Vagina (tissue), 2 donors: ENCODE data around the gene CRLF1. TPM values are rescaled to one million over a fixed set of nuclear protein-coding genes. Genes with fewer than 3 reads are reported as not detected.
"Not testable (repeated sequence)": the region's sequence is repeated elsewhere in the genome, so short reads cannot be mapped to it uniquely, and the experiment has no call there.

Source experiments
- DNase-seq, 2 donors: peaks; one replicate each; pipeline ENCODE4 v3.0.0-alpha.2; 2017; ENCODE audit errors: extremely low spot score in 2 of 2
- H3K27ac ChIP-seq: fragments of 200-600 bp; sonication (generic); one replicate; pipeline ENCODE4 v1.5.1; 2019
- H3K27me3 ChIP-seq: fragments of 200-600 bp; sonication (generic); one replicate; pipeline ENCODE4 v1.5.1; 2019
- H3K36me3 ChIP-seq, 2 donors: fragments of 200-600 bp; sonication (generic); one replicate each; pipeline ENCODE4 v1.5.1; 2017 to 2019
- H3K4me1 ChIP-seq: fragments of 200-600 bp; sonication (generic); one replicate; pipeline ENCODE4 v1.5.1; 2019
- H3K4me3 ChIP-seq, 2 donors: fragments of 200-600 bp; sonication (generic); 1 replicate in 1 of 2; 2 replicates in 1 of 2; pipeline ENCODE4 v1.5.1; 2016 to 2019
- H3K9me3 ChIP-seq: fragments of 200-600 bp; sonication (generic); one replicate; pipeline ENCODE4 v1.5.1; 2019
- POLR2A ChIP-seq, 2 donors: fragments of 450-650 bp; IDR thresholded peaks; one replicate each; pipeline ENCODE4 v1.6.1; 2017; ENCODE audit warnings: antibody characterized with exemption in 2 of 2, mild to moderate bottlenecking in 2 of 2, moderate library complexity in 2 of 2
- POLR2AphosphoS5 ChIP-seq, 2 donors: sonication (generic); formaldehyde crosslinking; IDR thresholded peaks; one replicate each; pipeline ENCODE4 v1.9.0; 2017; ENCODE audit warnings: antibody characterized with exemption in 2 of 2, mild to moderate bottlenecking in 2 of 2, low read depth in 1 of 2; ENCODE audit not compliant: insufficient read depth in 1 of 2
- intact Hi-C: fragments of 100-400 bp; cut with DNase I; formaldehyde crosslinking; loops from one replicate; pipeline ENCODE4 v1.15.1; 2023
- total RNA-seq: library from RNA; depleted of rRNA; stranded (reverse); fragments of >200 nt; gene quantifications from one replicate; pipeline ENCODE4 v1.2.3, GENCODE V29; 2016
- TF ChIP-seq, protein P1 (sequence below), 3 experiments: fragments of 450-650 bp in 2 of 3; fragments of 200-600 bp in 1 of 3; sonication (generic) in 1 of 3; IDR thresholded peaks; one replicate each; pipeline ENCODE4 v1.5.1; 2017 to 2019; ENCODE audit warnings: antibody characterized with exemption in 3 of 3, mild to moderate bottlenecking in 2 of 3, moderate library complexity in 2 of 3

The CRLF1 gene
- total RNA-seq, 1 donor from 2014 or later, result 15.2 TPM

DNA sequence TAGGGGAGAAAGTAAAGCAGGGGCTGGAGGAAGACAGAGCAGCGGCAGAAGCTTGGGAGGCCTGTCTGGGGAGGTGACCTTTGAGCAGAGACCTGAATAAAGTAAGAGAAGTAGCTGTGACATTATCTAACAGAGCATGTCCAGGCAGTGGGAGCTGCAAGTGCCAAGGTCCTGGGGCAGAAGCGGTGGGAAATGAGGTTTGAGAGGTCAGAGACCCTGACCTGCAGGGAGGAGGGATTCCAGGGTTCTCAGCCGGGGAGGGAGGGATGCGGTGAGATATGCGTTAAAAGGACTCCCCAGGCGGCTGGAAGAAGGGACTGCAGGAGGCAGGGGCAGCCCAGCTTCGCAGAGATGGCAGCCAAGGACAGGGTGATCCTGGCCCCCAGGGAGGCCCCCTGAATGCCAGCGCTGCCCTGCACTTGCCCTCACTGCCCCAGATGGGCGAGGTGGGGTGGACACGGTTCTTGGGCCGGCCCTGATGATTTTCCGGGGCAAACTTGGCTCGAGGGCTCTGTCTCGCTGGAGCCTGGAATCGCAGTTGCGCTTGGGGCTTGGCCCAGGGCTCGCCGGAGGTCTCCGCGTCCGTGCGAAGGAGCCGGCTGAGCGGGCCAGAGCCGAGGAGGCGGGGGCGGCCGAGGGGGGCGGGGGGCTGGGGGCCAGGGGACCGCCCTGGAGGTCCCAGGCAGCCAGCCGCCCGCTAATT lies 3.2 kb downstream of the CRLF1 start:
- TF ChIP-seq, protein P1, sequence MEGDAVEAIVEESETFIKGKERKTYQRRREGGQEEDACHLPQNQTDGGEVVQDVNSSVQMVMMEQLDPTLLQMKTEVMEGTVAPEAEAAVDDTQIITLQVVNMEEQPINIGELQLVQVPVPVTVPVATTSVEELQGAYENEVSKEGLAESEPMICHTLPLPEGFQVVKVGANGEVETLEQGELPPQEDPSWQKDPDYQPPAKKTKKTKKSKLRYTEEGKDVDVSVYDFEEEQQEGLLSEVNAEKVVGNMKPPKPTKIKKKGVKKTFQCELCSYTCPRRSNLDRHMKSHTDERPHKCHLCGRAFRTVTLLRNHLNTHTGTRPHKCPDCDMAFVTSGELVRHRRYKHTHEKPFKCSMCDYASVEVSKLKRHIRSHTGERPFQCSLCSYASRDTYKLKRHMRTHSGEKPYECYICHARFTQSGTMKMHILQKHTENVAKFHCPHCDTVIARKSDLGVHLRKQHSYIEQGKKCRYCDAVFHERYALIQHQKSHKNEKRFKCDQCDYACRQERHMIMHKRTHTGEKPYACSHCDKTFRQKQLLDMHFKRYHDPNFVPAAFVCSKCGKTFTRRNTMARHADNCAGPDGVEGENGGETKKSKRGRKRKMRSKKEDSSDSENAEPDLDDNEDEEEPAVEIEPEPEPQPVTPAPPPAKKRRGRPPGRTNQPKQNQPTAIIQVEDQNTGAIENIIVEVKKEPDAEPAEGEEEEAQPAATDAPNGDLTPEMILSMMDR (IDR thresholded peaks at IDR 0.05), result no peak
- no peak for TF ChIP-seq POLR2AphosphoS5 (IDR thresholded peaks at IDR 0.05; ENCODE audit: insufficient read depth in 1 of 2, low read depth in 1 of 2)
- TF ChIP-seq POLR2A (IDR thresholded peaks at IDR 0.05), result no peak
- no peaks in the 10 kb centered on the region for H3K36me3 ChIP-seq
- no peaks in the 10 kb centered on the region for H3K9me3 ChIP-seq
- intact Hi-C loops, result no loop called here
- no peaks in the 10 kb centered on the region for H3K27me3 ChIP-seq
- H3K4me1 ChIP-seq, result peaks cover 14% of the 10 kb centered on the region
- no peak overlapping the region for H3K4me3 ChIP-seq
- no peak for DNase-seq
- H3K27ac ChIP-seq, result no peak overlapping the region

DNA sequence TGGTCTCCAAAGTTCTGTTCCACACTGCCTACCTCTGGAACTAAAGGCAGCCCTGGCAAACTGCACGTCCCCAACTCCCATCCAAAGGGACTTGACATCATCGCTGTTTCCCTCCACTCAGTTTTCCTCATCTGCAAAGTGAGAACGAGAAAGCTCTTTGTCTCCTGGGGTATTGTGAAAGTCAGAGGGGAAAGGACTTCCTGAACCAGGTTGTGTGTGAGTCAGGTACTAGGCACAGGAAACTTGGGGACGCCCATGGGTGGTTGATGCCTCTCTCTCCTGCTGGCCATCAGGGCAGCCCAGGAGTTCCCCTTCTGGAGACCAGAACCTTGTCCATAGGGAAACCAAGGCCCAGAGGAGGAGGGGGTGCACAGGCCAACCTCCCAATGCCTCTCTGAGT lies 4.7 kb downstream of the CRLF1 start:
- H3K27ac ChIP-seq, result no peak overlapping the region
- H3K27me3 ChIP-seq, result no peaks in the 10 kb centered on the region
- peaks cover under 1% of the 10 kb centered on the region for H3K4me1 ChIP-seq
- intact Hi-C loops, result no loop called here
- no peak for DNase-seq
- no peaks in the 10 kb centered on the region for H3K9me3 ChIP-seq
- H3K36me3 ChIP-seq, result no peaks in the 10 kb centered on the region
- TF ChIP-seq, protein P1 (IDR thresholded peaks at IDR 0.05), result no peak
- TF ChIP-seq POLR2A (IDR thresholded peaks at IDR 0.05) (no peak), POLR2AphosphoS5 (IDR thresholded peaks at IDR 0.05; ENCODE audit: insufficient read depth in 1 of 2, low read depth in 1 of 2) (no peak)
- H3K4me3 ChIP-seq, result no peak overlapping the region

DNA sequence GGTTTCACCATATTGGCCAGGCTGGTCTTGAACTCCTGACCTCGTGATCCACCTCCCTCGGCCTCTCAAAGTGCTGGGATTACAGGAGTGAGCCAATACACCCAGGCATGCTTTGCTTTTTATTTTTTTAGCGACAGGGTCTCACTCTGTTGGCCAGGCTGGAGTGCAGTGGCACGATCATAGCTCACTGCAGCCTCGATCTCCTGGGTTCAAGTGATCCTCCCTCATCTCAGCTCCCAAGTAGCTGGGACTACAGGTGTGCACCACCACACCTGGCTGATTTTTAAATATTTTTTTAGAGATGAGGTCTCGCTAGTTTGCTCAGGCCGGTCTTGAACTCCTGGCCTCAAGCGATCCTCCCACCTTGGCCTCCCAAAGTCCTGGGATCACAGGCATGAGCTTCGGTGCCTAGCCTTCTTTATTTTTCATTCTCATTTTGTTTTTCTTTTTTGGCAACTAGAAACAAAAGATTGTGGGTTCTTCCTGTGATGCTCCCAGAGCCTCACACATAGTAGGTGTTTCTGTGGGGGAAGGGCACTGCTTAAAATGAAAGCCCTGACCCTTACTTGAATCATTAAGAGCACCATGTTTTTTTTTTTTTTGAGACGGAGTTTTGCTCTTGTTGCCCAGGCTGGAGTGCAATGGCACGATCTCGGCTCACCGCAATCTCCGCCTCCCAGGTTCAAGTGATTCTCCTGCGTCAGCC lies 5.8 kb downstream of the CRLF1 start:
- H3K4me3 ChIP-seq, H3K4me1 ChIP-seq, intact Hi-C loops, H3K27ac ChIP-seq, DNase-seq, H3K27me3 ChIP-seq, H3K9me3 ChIP-seq, H3K36me3 ChIP-seq: not testable (repeated sequence)

GRCh38 chr19:18599485-18599884 lies 7.1 kb downstream of the CRLF1 start:
- Histone ChIP-seq H3K27me3 (no peaks in the 10 kb centered on the region), H3K4me1 (peaks cover 9% of the 10 kb centered on the region), H3K9me3 (no peaks in the 10 kb centered on the region), H3K36me3 (no peaks in the 10 kb centered on the region), H3K4me3 (no peak overlapping the region), H3K27ac (no peak overlapping the region)
- DNase-seq, result no peak
- intact Hi-C loops, result loop anchor here (10.0 kb wide), 1 partner anchor 75 kb away; no protein-coding TSS in a partner anchor
- TF ChIP-seq, protein P1 (IDR thresholded peaks at IDR 0.05), result no peak
- no peak for TF ChIP-seq POLR2A (IDR thresholded peaks at IDR 0.05)
- TF ChIP-seq POLR2AphosphoS5 (IDR thresholded peaks at IDR 0.05; ENCODE audit: insufficient read depth in 1 of 2, low read depth in 1 of 2), result no peak

- Histone ChIP-seq H3K4me3 (no peak overlapping the region), H3K36me3 (no peaks in the 10 kb centered on the region), H3K4me1 (peaks cover 19% of the 10 kb centered on the region), H3K27me3 (no peaks in the 10 kb centered on the region), H3K27ac (no peak overlapping the region), H3K9me3 (no peaks in the 10 kb centered on the region)
- DNase-seq, result no peak
- no peak for TF ChIP-seq POLR2A (IDR thresholded peaks at IDR 0.05)
- TF ChIP-seq, protein P1 (IDR thresholded peaks at IDR 0.05), result no peak
- TF ChIP-seq POLR2AphosphoS5 (IDR thresholded peaks at IDR 0.05; ENCODE audit: insufficient read depth in 1 of 2, low read depth in 1 of 2), result no peak
- intact Hi-C loops, result loop anchor here (10.0 kb wide), 1 partner anchor 77 kb away; no protein-coding TSS in a partner anchor
Measured at GRCh38 chr19:18597809-18598660, 8.6 kb downstream of the CRLF1 start.
